H54 (cell line): ENCODE results near the gene ZYG11B.
"Not testable (repeated sequence)": the region's sequence is repeated elsewhere in the genome, so short reads cannot be mapped to it uniquely, and the experiment has no call there.

Experiments used
- DNase-seq: peaks from one replicate; pipeline ENCODE4 v3.0.0; 2011; ENCODE audit warnings: low spot score, mixed read lengths; ENCODE audit not compliant: insufficient read length
- FAIRE-seq: peaks from 3 replicates; lab custom pipeline; 2011; peaks lifted over from hg19 to GRCh38; lab: Jason Lieb, UNC
- POLR2A ChIP-seq: IDR thresholded peaks from 2 replicates; pipeline ENCODE4 v1.6.1; 2011; ENCODE audit warnings: low read depth, mild to moderate bottlenecking, low read length

ZYG11B gene

GRCh38 chr1:52825868-52826267, 99.6 kb downstream of the ZYG11B start:
- no peak for DNase-seq
- FAIRE-seq: peak; percentile 68
- TF ChIP-seq POLR2A: no peak

- TF ChIP-seq POLR2A: no peak
- FAIRE-seq (no peak), DNase-seq (no peak)
Observed at GRCh38 chr1:52834798-52835197, 108.5 kb downstream of the ZYG11B start.

- no peak for TF ChIP-seq POLR2A
- DNase-seq (no peak), FAIRE-seq (no peak)
Observed at GRCh38 chr1:52836035-52836434, 109.8 kb downstream of the ZYG11B start.

- FAIRE-seq, DNase-seq: not testable (repeated sequence)
Observed at GRCh38 chr1:52839175-52839574, 112.9 kb downstream of the ZYG11B start.

- no peak for FAIRE-seq
- TF ChIP-seq POLR2A: peak; percentile 37; the same call in 1 of the 2 replicates
- DNase-seq: peak; percentile 84
Observed at GRCh38 chr1:52842643-52843310, 116.5 kb downstream of the ZYG11B start, which contains the start of gene ZYG11A. TSS of gene ZYG11A (plus strand) at chr1:52842760. CDS start at chr1:52842884, 124 bp downstream.

- not testable (repeated sequence) for FAIRE-seq, DNase-seq
Observed at GRCh38 chr1:52845119-52845518, 118.9 kb downstream of the ZYG11B start.

- DNase-seq (no peak), FAIRE-seq (no peak)
- TF ChIP-seq POLR2A: no peak
Observed at GRCh38 chr1:52848423-52848822, 122.2 kb downstream of the ZYG11B start.

GRCh38 chr1:52850951-52851350, 124.7 kb downstream of the ZYG11B start:
- DNase-seq (no peak), FAIRE-seq (no peak)
- no peak for TF ChIP-seq POLR2A

- FAIRE-seq (no peak), DNase-seq (no peak)
- TF ChIP-seq POLR2A: no peak
Observed at GRCh38 chr1:52852854-52853253, 126.6 kb downstream of the ZYG11B start.

GRCh38 chr1:52855584-52855983, 129.3 kb downstream of the ZYG11B start:
- TF ChIP-seq POLR2A: no peak
- no peak for DNase-seq
- FAIRE-seq: no peak

- no peak for DNase-seq
- FAIRE-seq: no peak
- no peak for TF ChIP-seq POLR2A
Observed at GRCh38 chr1:52856026-52856425, 129.8 kb downstream of the ZYG11B start.

GRCh38 chr1:52857443-52857842, 131.2 kb downstream of the ZYG11B start:
- no peak for DNase-seq
- TF ChIP-seq POLR2A: no peak
- FAIRE-seq: no peak

- DNase-seq (no peak), FAIRE-seq (no peak)
- no peak for TF ChIP-seq POLR2A
Observed at GRCh38 chr1:52862666-52863458, 136.6 kb downstream of the ZYG11B start.

GRCh38 chr1:52867087-52867863, 141.0 kb downstream of the ZYG11B start:
- no peak for TF ChIP-seq POLR2A
- FAIRE-seq (no peak), DNase-seq (no peak)

- not testable (repeated sequence) for FAIRE-seq, DNase-seq
Observed at GRCh38 chr1:52869727-52870126, 143.5 kb downstream of the ZYG11B start.
